EL (cell line): ENCODE data around the gene TSPAN32.

Experiments used
- DNase-seq: peaks from one replicate; pipeline ENCODE4 v3.0.0-alpha.2; 2016

Gene TSPAN32

GRCh38 chr11:2301631-2302305 is at the start of gene TSPAN32, which contains the start of gene C11orf21:
Gene TSPAN32 (plus strand): TSS chr11:2302013. CDS start chr11:2302150, 137 bp downstream.
Gene C11orf21 (minus strand): TSS chr11:2301918. CDS start chr11:2301808, 110 bp downstream.
- peak; percentile 24 for DNase-seq

DNA sequence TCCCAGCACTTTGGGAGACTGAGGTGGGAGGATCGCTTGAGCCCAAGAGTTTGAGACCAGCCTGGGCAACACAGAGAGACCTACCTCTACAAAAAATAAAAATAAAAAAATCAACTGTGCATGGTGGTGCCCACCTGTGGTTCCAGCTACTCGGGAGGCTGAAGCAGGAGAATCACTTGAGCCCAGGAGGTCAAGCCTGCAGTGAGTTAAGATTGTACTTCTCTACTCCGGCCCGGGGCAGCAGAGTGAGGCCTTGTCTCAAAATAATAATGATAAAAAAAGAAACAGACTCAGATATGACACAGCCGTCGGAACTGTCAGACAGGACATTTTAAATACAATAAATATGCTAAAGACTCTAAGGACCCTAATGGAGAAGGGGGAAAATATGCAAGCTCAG is 49.8 kb upstream of the TSPAN32 start:
- no peak for DNase-seq

DNA sequence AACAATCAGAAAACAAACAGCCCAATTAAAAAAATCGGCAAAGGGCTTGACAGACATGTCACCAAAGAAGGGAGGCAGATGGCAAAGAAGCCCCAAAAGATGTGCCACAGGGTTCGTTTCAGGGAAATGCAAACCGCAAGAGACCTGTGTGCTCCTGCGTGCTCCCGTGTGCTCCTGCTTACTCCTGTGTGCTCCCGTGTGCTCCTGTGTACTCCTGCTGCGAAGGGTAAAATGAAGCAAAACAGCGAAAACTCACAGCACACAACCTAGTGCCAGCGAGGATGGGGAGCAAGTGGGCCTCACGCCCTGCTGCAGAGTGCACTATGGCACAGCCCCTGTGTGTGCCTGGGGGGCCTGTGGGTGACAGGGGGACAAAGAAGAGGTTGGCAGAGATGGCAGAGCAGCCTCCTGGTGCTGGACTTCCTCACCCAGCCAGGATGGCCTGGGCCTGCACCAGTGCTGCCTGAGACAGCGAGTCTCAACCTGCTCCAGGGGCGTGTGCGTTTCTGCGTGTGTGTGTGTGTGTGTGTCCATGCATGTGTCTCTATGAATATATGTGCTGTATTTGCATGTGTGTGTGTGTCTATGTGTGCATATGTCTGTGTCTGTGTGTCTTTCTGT is 45.4 kb upstream of the TSPAN32 start:
- no peak for DNase-seq

DNA sequence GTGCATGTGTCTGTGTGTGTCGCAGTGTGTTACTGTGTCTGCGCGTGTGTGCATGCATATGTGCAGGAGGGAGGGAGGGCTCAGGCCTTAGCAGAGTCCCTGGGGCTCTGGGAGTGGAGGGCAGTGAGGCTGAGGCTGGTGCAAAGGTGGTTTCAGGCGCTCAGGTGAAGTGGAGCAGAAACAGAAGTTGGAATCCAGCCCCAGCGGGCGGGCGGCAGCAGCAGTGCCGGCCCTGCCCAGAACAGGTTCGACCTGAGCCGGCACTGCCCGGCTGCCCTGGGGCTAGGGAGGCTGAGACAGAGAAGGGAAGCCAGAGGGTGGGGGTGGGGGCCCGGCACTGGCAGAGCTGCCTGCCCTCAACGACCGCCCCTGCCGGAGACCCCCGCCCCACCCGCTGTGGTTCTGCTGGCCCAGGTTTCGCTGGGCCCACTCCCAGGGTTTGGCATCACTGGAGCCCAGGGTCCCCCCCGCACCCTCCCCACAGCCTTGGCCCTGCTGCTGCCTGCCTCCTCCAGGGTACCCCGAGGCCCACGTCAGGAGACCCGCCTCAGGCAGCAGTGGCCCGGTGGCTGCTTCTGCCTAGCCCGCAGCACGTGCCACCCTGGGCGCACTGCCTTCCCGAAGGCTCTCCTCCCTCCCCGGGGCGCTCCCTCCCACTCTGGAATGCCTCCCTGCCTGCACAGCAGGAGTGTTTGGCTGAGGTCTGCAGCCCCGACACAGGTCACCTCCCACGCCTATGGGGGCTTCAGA is 44.7 kb upstream of the TSPAN32 start:
- DNase-seq, result no peak

DNA sequence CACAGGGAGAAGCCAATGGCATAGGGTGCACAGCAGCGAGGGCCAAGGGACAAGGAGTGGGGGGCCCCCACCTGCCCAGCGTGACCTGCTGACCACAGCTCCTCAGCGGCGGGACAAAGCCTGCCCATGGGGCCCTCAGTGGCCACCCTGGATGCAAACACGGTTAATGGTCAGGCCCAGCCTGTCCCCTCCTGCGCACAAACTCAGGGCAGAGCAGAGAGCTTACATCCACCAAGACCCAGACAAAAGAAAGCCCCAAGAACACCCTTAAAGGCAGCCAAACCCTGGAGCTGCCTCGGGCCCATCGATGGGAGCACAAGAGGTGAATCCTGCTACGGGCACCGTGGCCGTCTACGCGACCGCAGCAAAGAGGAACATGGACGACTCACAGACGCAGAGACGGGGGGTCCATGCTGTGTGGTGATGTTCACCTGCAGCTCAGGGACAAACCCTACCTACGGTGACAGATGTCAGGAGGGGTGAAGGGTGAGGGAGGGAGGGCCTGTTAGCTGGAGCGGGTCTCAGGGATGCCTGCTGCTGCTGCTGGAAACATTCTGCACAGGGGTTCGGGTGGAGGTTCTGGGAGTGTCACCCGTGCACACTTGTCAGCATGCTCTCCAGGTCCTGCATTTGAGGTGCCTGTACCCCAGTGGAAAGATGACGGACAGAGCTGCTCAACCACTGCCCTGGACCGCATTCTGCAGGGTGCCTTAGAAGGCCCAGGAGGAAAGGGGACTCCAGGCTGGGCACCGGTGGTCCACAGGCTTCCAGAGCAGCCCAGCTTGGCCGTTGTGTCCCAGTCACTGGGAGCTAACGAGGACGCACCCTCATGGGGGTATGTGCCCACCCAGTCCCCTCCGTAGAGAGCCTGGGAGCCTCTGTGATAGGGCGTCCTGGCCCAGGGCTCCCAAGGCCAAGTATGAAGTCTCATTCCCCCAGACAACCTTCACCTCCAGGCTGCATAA is 43.0 kb upstream of the TSPAN32 start:
- no peak for DNase-seq

DNA sequence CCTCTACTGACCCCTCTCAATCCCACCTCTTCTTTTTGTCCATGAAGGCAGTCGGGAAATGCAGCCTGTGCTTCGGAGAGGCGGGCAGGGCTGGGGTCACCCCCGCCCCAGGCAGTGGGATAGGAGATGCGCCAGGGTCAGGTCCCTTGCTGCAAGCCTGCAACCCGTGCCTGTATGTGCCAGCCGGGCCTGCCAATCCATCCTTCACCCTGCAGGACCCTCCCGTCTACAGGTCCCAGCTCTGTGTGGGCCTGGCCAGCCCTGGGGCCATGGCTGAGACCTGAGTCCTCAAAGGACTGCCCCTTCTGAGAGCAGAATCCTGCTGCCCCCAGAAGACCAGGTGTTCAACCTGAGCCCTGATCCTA is 42.4 kb upstream of the TSPAN32 start:
- no peak for DNase-seq

- DNase-seq, result no peak
Observed at GRCh38 chr11:2259897-2260451, 41.8 kb upstream of the TSPAN32 start.

DNA sequence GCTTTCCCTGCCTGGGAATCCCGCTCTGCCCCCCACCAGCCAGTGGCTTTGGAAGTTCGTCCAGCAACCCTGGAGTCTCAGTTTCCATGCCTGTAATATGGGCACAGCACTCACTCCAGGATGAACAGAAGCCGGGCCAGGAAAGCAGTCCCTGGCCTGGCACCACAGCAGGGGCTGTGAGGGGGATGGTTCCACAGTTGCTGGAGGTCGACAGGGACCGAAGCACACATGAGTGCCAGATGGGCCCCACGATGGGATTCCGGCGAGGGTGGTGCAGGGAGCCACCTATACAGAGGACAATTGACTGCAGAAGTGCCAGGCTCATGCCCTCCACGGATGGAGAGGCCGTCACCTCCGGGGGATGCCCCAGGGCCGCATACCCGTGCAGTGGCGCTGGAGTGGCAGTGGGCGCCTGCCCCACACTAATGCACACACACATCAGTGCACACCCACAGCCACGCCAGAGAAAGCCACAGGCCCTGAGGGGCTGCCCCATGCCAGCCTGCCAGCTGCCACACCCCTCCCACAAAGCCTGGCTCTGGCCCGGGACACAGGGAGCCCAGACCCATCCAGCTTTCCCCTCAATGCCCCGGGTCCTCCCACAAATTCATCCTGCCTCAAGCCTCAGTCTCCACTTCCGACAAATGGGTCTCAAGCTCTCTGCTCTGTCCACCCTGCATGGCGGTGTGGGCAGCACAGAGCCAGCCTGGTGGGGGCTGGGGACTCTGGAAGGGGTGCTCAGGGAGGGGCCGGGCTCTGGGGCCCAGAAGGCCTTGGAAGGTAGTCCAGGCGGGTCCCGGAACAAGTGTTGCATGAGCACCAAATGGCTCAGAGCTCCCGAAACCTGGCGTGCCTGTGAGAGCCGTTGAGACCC is 41.1 kb upstream of the TSPAN32 start:
- no peak for DNase-seq

DNA sequence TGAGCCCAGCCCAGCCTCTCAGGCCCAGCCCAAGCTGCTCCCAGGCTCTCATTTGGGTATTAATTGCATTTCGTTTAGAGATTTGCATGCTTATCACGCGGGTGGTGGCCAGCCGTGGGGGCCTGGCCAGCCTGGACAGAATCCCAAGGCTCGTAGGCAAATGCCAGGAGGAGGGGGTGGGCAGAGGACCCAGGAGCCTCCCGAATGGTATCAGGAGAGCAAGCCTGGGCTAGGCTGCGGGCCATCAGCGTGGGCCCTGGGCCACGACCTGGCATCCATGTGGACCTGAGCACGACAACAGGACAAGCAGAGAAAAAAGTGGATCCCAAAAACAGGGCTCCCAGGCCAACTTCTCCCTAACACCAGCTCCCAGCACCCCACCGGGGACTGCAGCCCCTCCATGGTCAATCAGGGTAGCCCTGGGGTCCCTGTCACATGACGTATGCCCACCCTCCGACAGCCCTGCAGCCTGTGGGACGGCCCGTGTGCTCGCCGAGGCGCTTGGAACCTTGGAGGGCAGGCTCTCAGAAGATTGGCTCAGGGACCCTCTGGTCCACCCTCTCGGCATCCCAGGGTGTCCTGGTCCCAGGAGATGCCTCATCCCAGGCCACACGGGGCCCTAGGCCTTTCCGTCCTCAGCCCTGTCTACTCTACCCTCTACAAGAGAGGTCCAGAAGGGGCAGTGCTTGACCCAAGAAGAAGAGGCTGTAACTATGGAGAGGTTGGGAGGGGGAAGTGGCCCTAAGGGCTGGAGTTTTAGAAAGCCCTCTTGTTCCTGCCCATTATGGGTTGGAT is 40.2 kb upstream of the TSPAN32 start:
- DNase-seq, result no peak

GRCh38 chr11:2262301-2263070 is 39.3 kb upstream of the TSPAN32 start:
- DNase-seq, result no peak

- no peak for DNase-seq
Observed at GRCh38 chr11:2263071-2263565, 38.7 kb upstream of the TSPAN32 start.

- DNase-seq, result no peak
Observed at GRCh38 chr11:2263724-2264360, 38.0 kb upstream of the TSPAN32 start.

DNA sequence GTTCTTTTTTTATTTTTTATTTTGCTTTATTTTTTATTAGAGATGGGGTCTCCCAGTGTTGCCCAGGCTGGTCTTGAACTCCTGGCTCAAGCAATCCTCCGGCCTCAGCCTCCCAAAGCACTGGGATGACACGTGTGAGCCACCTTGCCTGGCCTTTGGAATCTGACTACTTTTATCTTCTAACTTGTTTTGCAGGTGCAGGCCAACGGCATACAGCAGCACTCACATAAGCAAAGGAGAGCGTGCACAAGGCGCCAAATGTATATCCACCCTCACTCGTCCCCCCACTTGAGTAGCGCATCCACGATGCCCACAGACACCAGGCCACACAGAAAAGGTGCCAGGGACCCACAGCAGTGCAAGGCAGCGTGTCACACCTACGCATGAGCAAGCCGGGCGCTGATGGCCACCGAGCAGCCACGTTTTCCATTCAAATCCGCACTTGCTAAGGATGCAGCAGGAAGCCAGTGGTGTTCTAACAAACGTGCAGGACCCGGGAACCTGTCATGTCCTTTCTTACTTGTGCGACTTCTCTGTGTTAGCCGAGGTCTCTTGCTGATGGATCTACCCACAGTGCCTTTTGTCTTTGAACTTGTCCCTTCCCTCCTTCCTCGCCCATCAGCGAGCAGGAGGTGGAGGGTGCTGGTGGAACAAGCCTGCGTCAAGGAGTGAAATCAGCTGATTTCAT is 37.3 kb upstream of the TSPAN32 start:
- no peak for DNase-seq

DNA sequence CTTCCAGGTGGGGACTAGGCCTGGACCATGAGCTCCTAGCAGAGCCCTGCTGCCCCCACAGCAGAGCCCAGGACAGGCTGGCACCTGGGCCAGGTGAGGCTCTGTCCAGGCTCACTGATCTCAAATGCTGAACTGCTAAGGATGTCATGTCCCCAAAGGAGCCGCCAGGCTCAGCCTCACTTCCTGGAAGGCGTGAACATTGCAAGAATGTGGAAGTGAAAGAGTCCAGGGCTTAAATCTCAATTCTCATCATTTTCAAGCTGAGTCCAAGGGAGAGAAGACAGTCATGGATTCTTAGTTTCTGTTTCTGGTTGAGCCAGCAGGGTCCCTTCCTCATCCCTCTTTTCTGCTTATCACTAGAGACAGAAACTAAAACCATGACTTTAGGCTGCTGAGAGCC is 36.4 kb upstream of the TSPAN32 start:
- no peak for DNase-seq

- no peak for DNase-seq
Observed at GRCh38 chr11:2265854-2266585, 35.8 kb upstream of the TSPAN32 start.

GRCh38 chr11:2266586-2267305 is 35.1 kb upstream of the TSPAN32 start:
- no peak for DNase-seq

GRCh38 chr11:2267306-2267850 is 34.4 kb upstream of the TSPAN32 start:
- DNase-seq, result no peak
